B cell (primary cell): Measurements from ENCODE around the gene RTN4RL2.

Source experiments
- CTCF ChIP-seq: fragments of 200-600 bp; IDR thresholded peaks from one replicate; pipeline ENCODE4 v1.8.0; 2022; ENCODE audit warnings: antibody characterized with exemption, mild to moderate bottlenecking
- EZH2 ChIP-seq: IDR thresholded peaks from 2 replicates; pipeline ENCODE4 v1.6.1; 2012; ENCODE audit warnings: borderline replicate concordance, low read depth, mild to moderate bottlenecking, moderate library complexity, low read length; ENCODE audit not compliant: insufficient read depth, poor library complexity, severe bottlenecking

DNA sequence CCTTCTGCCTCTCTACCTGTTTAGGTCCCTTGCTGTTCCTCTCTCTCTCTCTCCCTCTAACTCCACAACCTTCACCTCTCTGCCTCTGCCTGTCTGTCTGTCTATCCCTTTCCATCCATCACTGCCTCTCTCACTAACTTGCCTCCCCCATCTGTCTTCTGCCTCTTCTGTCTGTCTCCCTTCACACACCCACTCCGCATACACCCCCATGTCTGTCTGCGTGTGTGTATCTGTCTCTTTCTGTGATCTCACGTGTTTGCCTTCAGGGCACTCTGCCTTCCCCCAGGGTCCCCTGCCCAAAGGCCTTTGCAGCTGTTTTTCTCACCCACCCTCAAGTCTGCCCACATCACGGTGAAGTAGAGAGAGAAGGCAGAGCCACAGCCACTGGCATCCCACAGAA, 7.9 kb downstream of the RTN4RL2 start:
- TF ChIP-seq CTCF (no peak), EZH2 (no peak)
